HEK293T (cell line): ENCODE results near the gene MAIP1.

Source experiments
- ELF4 ChIP-seq: fragments of 450-650 bp; IDR thresholded peaks from 2 replicates; pipeline ENCODE4 v1.6.1; 2017; ENCODE audit warnings: antibody characterized with exemption
- FOXA1 ChIP-seq: fragments of 450-650 bp; IDR thresholded peaks from 2 replicates; pipeline ENCODE4 v1.6.1; 2016; ENCODE audit warnings: mild to moderate bottlenecking
- FOXK2 ChIP-seq: fragments of 450-650 bp; IDR thresholded peaks from 2 replicates; pipeline ENCODE4 v1.6.1; 2016; ENCODE audit warnings: mild to moderate bottlenecking
- FOXM1 ChIP-seq: fragments of 450-650 bp; IDR thresholded peaks from 2 replicates; pipeline ENCODE4 v1.6.1; 2017; ENCODE audit warnings: mild to moderate bottlenecking, borderline replicate concordance
- NFRKB ChIP-seq: fragments of 450-650 bp; IDR thresholded peaks from 2 replicates; pipeline ENCODE4 v1.6.1; 2016; ENCODE audit warnings: mild to moderate bottlenecking, moderate library complexity
- SP1 ChIP-seq: fragments of 450-650 bp; IDR thresholded peaks from 2 replicates; pipeline ENCODE4 v1.6.1; 2017
- SUZ12 ChIP-seq: fragments of 450-650 bp; IDR thresholded peaks from 2 replicates; pipeline ENCODE4 v1.6.1; 2016; ENCODE audit warnings: mild to moderate bottlenecking
- TARDBP ChIP-seq: fragments of 450-650 bp; IDR thresholded peaks from 2 replicates; pipeline ENCODE4 v1.6.1; 2016
- ZNF384 ChIP-seq: fragments of 450-650 bp; IDR thresholded peaks from 2 replicates; pipeline ENCODE4 v1.6.1; 2016

GRCh38 chr2:199926806-199927205 lies 28.6 kb upstream of the MAIP1 start:
- TF ChIP-seq ELF4 (no peak), NFRKB (no peak), FOXA1 (no peak), SUZ12 (no peak), TARDBP (no peak), FOXM1 (no peak), FOXK2 (no peak), ZNF384 (no peak), SP1 (no peak)
